Immature natural killer cell (primary cell): Measurements from ENCODE around the gene CFLAR. TPM values are rescaled to one million over a fixed set of nuclear protein-coding genes. Genes with fewer than 3 reads are reported as not detected.
"Not testable (repeated sequence)": the region's sequence is repeated elsewhere in the genome, so short reads cannot be mapped to it uniquely, and the experiment has no call there.

Source experiments
- DNase-seq, 3 donors: peaks; one replicate each; pipeline ENCODE4 v3.0.0; 2022; ENCODE audit warnings: mixed read lengths in 1 of 3
- H3K27ac Mint-ChIP-seq, 6 donors: one replicate each; pipeline ENCODE4 v1.8.0; 2020; ENCODE audit warnings: mixed read lengths in 6 of 6, mild to moderate bottlenecking in 5 of 6, inconsistent platforms in 4 of 6, moderate library complexity in 3 of 6
- H3K27me3 Mint-ChIP-seq, 3 donors: one replicate each; pipeline ENCODE4 v1.8.0; 2020 to 2021; ENCODE audit warnings: low read depth in 3 of 3, mild to moderate bottlenecking in 3 of 3, mixed read lengths in 3 of 3, moderate library complexity in 3 of 3, inconsistent platforms in 1 of 3
- H3K36me3 Mint-ChIP-seq, 3 donors: one replicate each; pipeline ENCODE4 v1.8.0; 2020; ENCODE audit warnings: mixed read lengths in 3 of 3, inconsistent platforms in 2 of 3, mild to moderate bottlenecking in 2 of 3
- H3K4me1 Mint-ChIP-seq, 2 donors: one replicate each; pipeline ENCODE4 v1.8.0; 2020; ENCODE audit warnings: inconsistent platforms in 2 of 2, mild to moderate bottlenecking in 2 of 2, mixed read lengths in 2 of 2, moderate library complexity in 1 of 2
- H3K4me3 Mint-ChIP-seq, 5 donors: one replicate each; pipeline ENCODE4 v1.8.0; 2020; ENCODE audit warnings: mild to moderate bottlenecking in 5 of 5, mixed read lengths in 5 of 5, inconsistent platforms in 3 of 5, moderate library complexity in 3 of 5
- H3K9me3 Mint-ChIP-seq, 6 donors: one replicate each; pipeline ENCODE4 v1.8.0; 2020; ENCODE audit warnings: mild to moderate bottlenecking in 6 of 6, mixed read lengths in 6 of 6, inconsistent platforms in 4 of 6, moderate library complexity in 3 of 6
- polyA plus RNA-seq, 3 donors: library from polyadenylated mRNA; unstranded; fragments of 300-500 nt; fragmentation: Illumina TruSeq; gene quantifications; one replicate each; pipeline ENCODE4 v1.2.3, GENCODE V29; 2021

Gene CFLAR
- polyA plus RNA-seq, 3 donors from 2014 or later: 167 to 262 (median 242) TPM

GRCh38 chr2:201127570-201127969 is 11.6 kb downstream of the CFLAR start:
- H3K27ac Mint-ChIP-seq: peak overlapping the region; percentile 95 to 100 (median 99)
- H3K4me1 Mint-ChIP-seq: peaks cover 92 to 99% of the 10 kb centered on the region in 2 donors
- peaks cover 15 to 35% (median 26%) of the 10 kb centered on the region in 3 donors for H3K27me3 Mint-ChIP-seq
- peak in 1 of 3 donors; percentile 39 for DNase-seq
- no peaks in the 10 kb centered on the region for H3K9me3 Mint-ChIP-seq
- H3K36me3 Mint-ChIP-seq: peaks cover 18 to 38% (median 34%) of the 10 kb centered on the region in 3 donors
- H3K4me3 Mint-ChIP-seq: peak overlapping the region; percentile 93 to 99 (median 95)

- peak overlapping the region; percentile 93 to 99 (median 95) for H3K4me3 Mint-ChIP-seq
- DNase-seq: no peak
- H3K4me1 Mint-ChIP-seq: peaks cover 92 to 99% of the 10 kb centered on the region in 2 donors
- peaks cover 15 to 33% (median 26%) of the 10 kb centered on the region in 3 donors for H3K27me3 Mint-ChIP-seq
- H3K27ac Mint-ChIP-seq: peak overlapping the region; percentile 95 to 100 (median 99)
- peaks cover 20 to 39% (median 34%) of the 10 kb centered on the region in 3 donors for H3K36me3 Mint-ChIP-seq
- no peaks in the 10 kb centered on the region for H3K9me3 Mint-ChIP-seq
Observed at GRCh38 chr2:201128033-201128432, 12.1 kb downstream of the CFLAR start.

GRCh38 chr2:201128933-201129505 is 13.1 kb downstream of the CFLAR start:
- DNase-seq: no peak
- Mint-ChIP-seq H3K36me3 (peaks cover 21 to 41% (median 31%) of the 10 kb centered on the region in 3 donors), H3K4me3 (peak overlapping the region; percentile 69 to 98 (median 81))

GRCh38 chr2:201130524-201131186 is 14.7 kb downstream of the CFLAR start:
- peaks cover 76 to 88% of the 10 kb centered on the region in 2 donors for H3K4me1 Mint-ChIP-seq
- peaks cover 28 to 45% (median 32%) of the 10 kb centered on the region in 3 donors for H3K36me3 Mint-ChIP-seq
- H3K27me3 Mint-ChIP-seq: peaks cover 3 to 17% (median 13%) of the 10 kb centered on the region in 3 donors
- peak; percentile 52 to 64 (median 63) for DNase-seq
- no peaks in the 10 kb centered on the region for H3K9me3 Mint-ChIP-seq
- peak overlapping the region; percentile 68 to 84 (median 77) for H3K4me3 Mint-ChIP-seq
- H3K27ac Mint-ChIP-seq: peak overlapping the region; percentile 90 to 100 (median 98)

More at GRCh38 chr2:201128933-201129505, 13.1 kb downstream of the CFLAR start:
- Mint-ChIP-seq H3K4me1 (peaks cover 87 to 94% of the 10 kb centered on the region in 2 donors), H3K27me3 (peaks cover 12 to 29% (median 25%) of the 10 kb centered on the region in 3 donors), H3K27ac (peak overlapping the region; percentile 97 to 100 (median 98)), H3K9me3 (no peaks in the 10 kb centered on the region)

GRCh38 chr2:201132518-201132917 is 16.6 kb downstream of the CFLAR start:
- Mint-ChIP-seq H3K27ac (peak overlapping the region; percentile 90 to 100 (median 98)), H3K36me3 (peaks cover 35 to 58% (median 38%) of the 10 kb centered on the region in 3 donors), H3K4me3 (peak overlapping the region in 2 of 5 donors; percentile 11 to 18), H3K4me1 (peaks cover 67 to 80% of the 10 kb centered on the region in 2 donors), H3K27me3 (peaks cover 1 to 7% (median 6%) of the 10 kb centered on the region in 3 donors), H3K9me3 (no peaks in the 10 kb centered on the region)
- no peak for DNase-seq

- Mint-ChIP-seq H3K4me1 (peaks cover 52 to 67% of the 10 kb centered on the region in 2 donors), H3K27ac (peak overlapping the region; percentile 62 to 91 (median 83))
Observed at GRCh38 chr2:201135386-201135785, 19.4 kb downstream of the CFLAR start.

GRCh38 chr2:201136889-201137321 is 20.9 kb downstream of the CFLAR start:
- no peaks in the 10 kb centered on the region for H3K9me3 Mint-ChIP-seq
- no peak overlapping the region for H3K4me3 Mint-ChIP-seq
- peak overlapping the region; percentile 38 to 91 (median 66) for H3K27ac Mint-ChIP-seq
- H3K36me3 Mint-ChIP-seq: peaks cover 41 to 72% (median 53%) of the 10 kb centered on the region in 3 donors
- peaks cover 37 to 62% of the 10 kb centered on the region in 2 donors for H3K4me1 Mint-ChIP-seq
- peaks cover 0 to 1% (median 0%) of the 10 kb centered on the region in 3 donors for H3K27me3 Mint-ChIP-seq
- no peak for DNase-seq

More at GRCh38 chr2:201135386-201135785, 19.4 kb downstream of the CFLAR start:
- no peak for DNase-seq
- Mint-ChIP-seq H3K27me3 (peaks cover 1 to 5% (median 4%) of the 10 kb centered on the region in 3 donors), H3K36me3 (peaks cover 45 to 74% (median 50%) of the 10 kb centered on the region in 3 donors), H3K4me3 (no peak overlapping the region), H3K9me3 (no peaks in the 10 kb centered on the region)

GRCh38 chr2:201137505-201138400 is 21.8 kb downstream of the CFLAR start:
- no peaks in the 10 kb centered on the region for H3K9me3 Mint-ChIP-seq
- no peak for DNase-seq
- no peak overlapping the region for H3K4me3 Mint-ChIP-seq
- peaks cover 0 to 1% (median 0%) of the 10 kb centered on the region in 3 donors for H3K27me3 Mint-ChIP-seq
- peak overlapping the region in 4 of 6 donors; percentile 31 to 78 (median 66) for H3K27ac Mint-ChIP-seq
- H3K4me1 Mint-ChIP-seq: peaks cover 29 to 53% of the 10 kb centered on the region in 2 donors
- H3K36me3 Mint-ChIP-seq: peaks cover 37 to 66% (median 47%) of the 10 kb centered on the region in 3 donors

GRCh38 chr2:201138401-201138970 is 22.5 kb downstream of the CFLAR start:
- no peak for DNase-seq
- H3K4me3 Mint-ChIP-seq: no peak overlapping the region
- H3K9me3 Mint-ChIP-seq: no peaks in the 10 kb centered on the region
- H3K4me1 Mint-ChIP-seq: peaks cover 22 to 46% of the 10 kb centered on the region in 2 donors
- H3K27ac Mint-ChIP-seq: peak overlapping the region in 5 of 6 donors; percentile 9 to 81 (median 69)
- H3K36me3 Mint-ChIP-seq: peaks cover 30 to 59% (median 39%) of the 10 kb centered on the region in 3 donors
- H3K27me3 Mint-ChIP-seq: peaks cover 0 to 1% (median 0%) of the 10 kb centered on the region in 3 donors

GRCh38 chr2:201138986-201139781 is 23.2 kb downstream of the CFLAR start:
- not testable (repeated sequence) for H3K27me3 Mint-ChIP-seq, H3K4me3 Mint-ChIP-seq
- peak overlapping the region; percentile 28 to 81 (median 70) for H3K27ac Mint-ChIP-seq

GRCh38 chr2:201139836-201140604 is 24.1 kb downstream of the CFLAR start:
- no peak for DNase-seq
- peak overlapping the region in 5 of 6 donors; percentile 17 to 81 (median 54) for H3K27ac Mint-ChIP-seq
- peaks cover 19 to 41% of the 10 kb centered on the region in 2 donors for H3K4me1 Mint-ChIP-seq
- peaks cover 28 to 52% (median 36%) of the 10 kb centered on the region in 3 donors for H3K36me3 Mint-ChIP-seq
- no peaks in the 10 kb centered on the region for H3K9me3 Mint-ChIP-seq
- H3K27me3 Mint-ChIP-seq: no peaks in the 10 kb centered on the region
- no peak overlapping the region for H3K4me3 Mint-ChIP-seq

More at GRCh38 chr2:201138986-201139781, 23.2 kb downstream of the CFLAR start:
- not testable (repeated sequence) for DNase-seq, H3K9me3 Mint-ChIP-seq
- Mint-ChIP-seq H3K36me3 (peaks cover 30 to 54% (median 39%) of the 10 kb centered on the region in 3 donors), H3K4me1 (peaks cover 20 to 45% of the 10 kb centered on the region in 2 donors)
